GM12878 (cell line): ENCODE measurements around the gene PPP2R5C. TPM values are rescaled to one million over a fixed set of nuclear protein-coding genes. Genes with fewer than 3 reads are reported as not detected.
A peak's percentile ranks its signal among the peaks of the same experiment; 100 is the strongest.

Source experiments
- ATAC-seq: fragments of 200-7000 bp; cut with Tn5 transposase; 3 replicates; pipeline ENCODE4 v1.9.1; 2020; ENCODE audit warnings: mild to moderate bottlenecking, moderate library complexity
- BruUV-seq: library from RNA; stranded (reverse); fragments of 400-500 nt; replicated peaks from 2 replicates; lab custom pipeline; 2021; lab: Mats Ljungman, UMichigan
- CTCF ChIA-PET: fragments of 300-600 bp; sonication (Branson Sonifier 250); formaldehyde crosslinking; extraction: SDS; loops from one replicate; lab custom pipeline; 2021; ENCODE audit warnings: inconsistent platforms; lab: Yijun Ruan, JAX
- POLR2A ChIA-PET: fragments of 350-600 bp; formaldehyde crosslinking; extraction: SDS; loops from one replicate; lab custom pipeline; 2021; ENCODE audit warnings: inconsistent platforms; lab: Charles Lee
- RAD21 ChIA-PET: fragments of 300-600 bp; sonication (Branson Sonifier 250); formaldehyde crosslinking; loops from one replicate; lab custom pipeline; 2023; ENCODE audit warnings: antibody characterized with exemption; ENCODE audit not compliant: unreplicated experiment; lab: Charles Lee
- SMC1A ChIA-PET: fragments of 300-600 bp; sonication (Branson Sonifier 250); formaldehyde crosslinking; loops from one replicate; lab custom pipeline; 2023; ENCODE audit not compliant: unreplicated experiment, uncharacterized antibody; lab: Charles Lee
- DNase-seq: peaks from one replicate; pipeline ENCODE4 v3.0.0-alpha.2; 2011; ENCODE audit warnings: low read depth, low spot score
- FAIRE-seq: peaks from 3 replicates; lab custom pipeline; 2011; peaks lifted over from hg19 to GRCh38; lab: Jason Lieb, UNC
- H2AFZ ChIP-seq: 2 replicates; pipeline ENCODE4 v1.6.0; 2011; ENCODE audit warnings: low read depth, low read length, control low read depth; ENCODE audit not compliant: control insufficient read depth
- H3K27ac ChIP-seq: 2 replicates; pipeline ENCODE4 v1.5.1; 2011; ENCODE audit warnings: control low read depth; ENCODE audit not compliant: control insufficient read depth, insufficient read depth
- H3K27me3 ChIP-seq, 2 experiments: replicated peaks in 1 of 2; 2 replicates each; pipeline versions ENCODE4 v1.6.0 to v1.6.1; 2011; ENCODE audit warnings: low read length in 1 of 2; ENCODE audit not compliant: control insufficient read depth in 2 of 2, insufficient read depth in 2 of 2
- H3K36me3 ChIP-seq, 2 experiments: 2 replicates each; pipeline ENCODE4 v1.5.1; 2011; ENCODE audit warnings: low read length in 1 of 2; ENCODE audit not compliant: control insufficient read depth in 2 of 2, insufficient read depth in 2 of 2
- H3K4me1 ChIP-seq: 2 replicates; pipeline ENCODE4 v1.6.1; 2011; ENCODE audit warnings: mild to moderate bottlenecking, low read length, moderate library complexity, mixed read lengths; ENCODE audit not compliant: control insufficient read depth, insufficient read depth
- H3K4me2 ChIP-seq: 2 replicates; pipeline ENCODE4 v1.6.0; 2011; ENCODE audit warnings: control low read depth; ENCODE audit not compliant: control insufficient read depth, insufficient read depth
- H3K4me3 ChIP-seq: fragments of 200-600 bp; sonication (generic); 2 replicates; pipeline ENCODE4 v1.5.1; 2016
- H3K79me2 ChIP-seq: 2 replicates; pipeline ENCODE4 v1.6.0; 2011; ENCODE audit warnings: low read length; ENCODE audit not compliant: control insufficient read depth, insufficient read depth
- H3K9ac ChIP-seq: 2 replicates; pipeline ENCODE4 v1.8.0; 2011; ENCODE audit warnings: low read length, control low read depth, mixed read lengths; ENCODE audit not compliant: control insufficient read depth, insufficient read depth
- H3K9me3 ChIP-seq: replicated peaks from 3 replicates; pipeline ENCODE4 v1.5.1; 2011; ENCODE audit warnings: mild to moderate bottlenecking, low read length; ENCODE audit not compliant: control insufficient read depth, insufficient read depth
- H4K20me1 ChIP-seq: 2 replicates; pipeline ENCODE4 v1.6.0; 2011; ENCODE audit not compliant: control insufficient read depth, insufficient read depth
- BMI1 ChIP-seq: fragments of 450-650 bp; IDR thresholded peaks from 2 replicates; pipeline ENCODE4 v1.6.1; 2016; ENCODE audit warnings: mild to moderate bottlenecking, moderate library complexity, borderline replicate concordance
- CBX5 ChIP-seq: sonication (generic); IDR thresholded peaks from 2 replicates; pipeline ENCODE4 v1.6.1; 2016; ENCODE audit warnings: low read depth, moderate library complexity, mild to moderate bottlenecking, inconsistent platforms
- NBN ChIP-seq: fragments of 450-650 bp; IDR thresholded peaks from 2 replicates; pipeline ENCODE4 v1.6.1; 2016
- NFIC ChIP-seq: IDR thresholded peaks from 2 replicates; pipeline ENCODE4 v1.6.1; 2012; ENCODE audit warnings: low read depth, mild to moderate bottlenecking, inconsistent platforms, low read length, moderate library complexity
- ZBTB40 ChIP-seq: fragments of 450-650 bp; IDR thresholded peaks from 2 replicates; pipeline ENCODE4 v1.6.1; 2016; ENCODE audit warnings: mild to moderate bottlenecking, moderate library complexity, borderline replicate concordance
- WGBS: methylation state at CpG from one replicate; pipeline ENCODE4 v1.1.6; 2016; ENCODE audit warnings: low lambda C conversion rate; ENCODE audit not compliant: insufficient replicate concordance, insufficient coverage; ENCODE audit errors: missing lambda C conversion rate; 5-methylcytosine and 5-hydroxymethylcytosine counted together
- in situ Hi-C: fragments of 300-500 bp; cut with MboI; formaldehyde crosslinking; loops from 9 replicates; pipeline ENCODE4 v1.14.3; 2018; ENCODE audit warnings: mixed read lengths
- intact Hi-C: fragments of 100-400 bp; cut with micrococcal nuclease; formaldehyde crosslinking; loops from one replicate; pipeline ENCODE4 v1.14.2; 2022; ENCODE audit not compliant: unreplicated experiment
- polyA plus RNA-seq, 11 experiments: library from polyadenylated mRNA; depleted of rRNA in 4 of 11; unstranded in 6 of 11; stranded (reverse) in 5 of 11; fragments of >200 nt; fragmentation: Nextera tagmentation in 4 of 11; fragmentation: Illumina TruSeq in 1 of 11; extraction: Ambion mirVana in 4 of 11; extraction: Trizol in 1 of 11; gene quantifications; 1 replicate in 1 of 11; 2 replicates in 10 of 11; pipeline versions ENCODE4 v1.2.1 to v1.2.3, GENCODE V29; 2011 to 2016; ENCODE audit warnings: inconsistent platforms in 2 of 11, missing spikeins in 2 of 11, low read depth in 1 of 11
- total RNA-seq, 4 experiments: library from RNA; depleted of rRNA in 3 of 4; stranded (reverse); fragments of >200 nt in 3 of 4; fragmentation: Illumina TruSeq in 1 of 4; extraction: Trizol in 1 of 4; gene quantifications; 2 replicates each; pipeline versions ENCODE4 v1.2.1 to v1.2.3, GENCODE V29; 2013 to 2021
- TF ChIP-seq, protein P1 (sequence below): fragments of 450-650 bp; IDR thresholded peaks from 2 replicates; pipeline ENCODE4 v1.6.1; 2016; ENCODE audit warnings: mild to moderate bottlenecking
- TF ChIP-seq, protein P2 (sequence below): fragments of 450-650 bp; IDR thresholded peaks from 2 replicates; pipeline ENCODE4 v1.6.1; 2018; ENCODE audit warnings: borderline replicate concordance, mild to moderate bottlenecking; ENCODE audit not compliant: partially characterized antibody

Gene PPP2R5C
- total and polyA plus RNA-seq, 10 of the 15 experiments (the other 5 are each of a cell fraction or from before 2014, with no cell fraction given), result 106 to 199 (median 144) TPM

DNA sequence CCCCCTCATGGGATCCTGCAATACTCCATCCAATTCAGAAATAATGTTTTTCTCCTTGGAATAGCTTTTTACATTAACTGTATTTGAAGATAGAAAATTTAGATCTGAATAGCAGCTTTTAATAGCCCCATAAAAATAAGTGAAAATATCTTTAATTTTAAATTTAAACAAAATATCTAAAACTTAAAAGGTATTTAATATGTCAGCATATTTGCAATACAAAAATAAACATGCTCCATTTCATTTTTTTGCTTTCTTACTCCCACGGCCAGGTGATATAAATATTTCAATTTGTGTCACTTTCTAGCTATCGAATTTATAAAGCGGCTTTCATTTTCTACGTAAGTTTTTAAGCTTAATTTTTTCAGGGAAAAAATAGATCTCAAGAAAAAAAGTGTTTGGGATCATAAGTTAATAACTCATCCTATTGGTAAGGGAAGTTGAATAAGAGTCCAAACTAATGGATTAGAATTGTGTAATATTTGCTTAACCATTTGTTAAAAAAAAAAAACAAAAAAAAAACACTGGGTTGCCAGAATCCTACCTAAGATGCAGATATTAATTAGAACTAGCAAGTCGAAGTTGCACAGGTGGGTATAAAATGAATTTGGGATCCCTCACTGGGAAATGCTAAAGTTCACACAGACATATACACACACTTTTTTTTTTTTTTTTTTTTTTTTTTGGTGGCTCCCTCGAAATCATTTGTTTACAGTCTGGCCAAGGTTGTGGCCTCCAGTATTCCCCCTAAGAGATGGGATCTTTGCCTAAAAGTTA lies 47.6 kb downstream of the PPP2R5C start:
- H3K27me3 ChIP-seq, result no peaks in the 10 kb centered on the region
- TF ChIP-seq CBX5 (no peak), NBN (no peak), BMI1 (0 out of 2 replicates have a peak, but pooled peaks have one; percentile 15), ZBTB40 (peak; percentile 54; the same call in 1 of the 2 replicates), NFIC (0 out of 2 replicates have a peak, but pooled peaks have one; percentile 12)
- TF ChIP-seq, protein P1, sequence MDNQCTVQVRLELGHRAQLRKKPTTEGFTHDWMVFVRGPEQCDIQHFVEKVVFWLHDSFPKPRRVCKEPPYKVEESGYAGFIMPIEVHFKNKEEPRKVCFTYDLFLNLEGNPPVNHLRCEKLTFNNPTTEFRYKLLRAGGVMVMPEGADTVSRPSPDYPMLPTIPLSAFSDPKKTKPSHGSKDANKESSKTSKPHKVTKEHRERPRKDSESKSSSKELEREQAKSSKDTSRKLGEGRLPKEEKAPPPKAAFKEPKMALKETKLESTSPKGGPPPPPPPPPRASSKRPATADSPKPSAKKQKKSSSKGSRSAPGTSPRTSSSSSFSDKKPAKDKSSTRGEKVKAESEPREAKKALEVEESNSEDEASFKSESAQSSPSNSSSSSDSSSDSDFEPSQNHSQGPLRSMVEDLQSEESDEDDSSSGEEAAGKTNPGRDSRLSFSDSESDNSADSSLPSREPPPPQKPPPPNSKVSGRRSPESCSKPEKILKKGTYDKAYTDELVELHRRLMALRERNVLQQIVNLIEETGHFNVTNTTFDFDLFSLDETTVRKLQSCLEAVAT, result peak; percentile 98
- TF ChIP-seq, protein P2, sequence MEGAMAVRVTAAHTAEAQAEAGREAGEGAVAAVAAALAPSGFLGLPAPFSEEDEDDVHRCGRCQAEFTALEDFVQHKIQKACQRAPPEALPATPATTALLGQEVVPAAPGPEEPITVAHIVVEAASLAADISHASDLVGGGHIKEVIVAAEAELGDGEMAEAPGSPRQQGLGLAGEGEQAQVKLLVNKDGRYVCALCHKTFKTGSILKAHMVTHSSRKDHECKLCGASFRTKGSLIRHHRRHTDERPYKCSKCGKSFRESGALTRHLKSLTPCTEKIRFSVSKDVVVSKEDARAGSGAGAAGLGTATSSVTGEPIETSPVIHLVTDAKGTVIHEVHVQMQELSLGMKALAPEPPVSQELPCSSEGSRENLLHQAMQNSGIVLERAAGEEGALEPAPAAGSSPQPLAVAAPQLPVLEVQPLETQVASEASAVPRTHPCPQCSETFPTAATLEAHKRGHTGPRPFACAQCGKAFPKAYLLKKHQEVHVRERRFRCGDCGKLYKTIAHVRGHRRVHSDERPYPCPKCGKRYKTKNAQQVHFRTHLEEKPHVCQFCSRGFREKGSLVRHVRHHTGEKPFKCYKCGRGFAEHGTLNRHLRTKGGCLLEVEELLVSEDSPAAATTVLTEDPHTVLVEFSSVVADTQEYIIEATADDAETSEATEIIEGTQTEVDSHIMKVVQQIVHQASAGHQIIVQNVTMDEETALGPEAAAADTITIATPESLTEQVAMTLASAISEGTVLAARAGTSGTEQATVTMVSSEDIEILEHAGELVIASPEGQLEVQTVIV, result peak; percentile 30
- peak overlapping the region; percentile 93 for H3K4me3 ChIP-seq
- FAIRE-seq (no peak), DNase-seq (no peak), ATAC-seq (no peak)
- H3K79me2 ChIP-seq, result peaks cover 40% of the 10 kb centered on the region
- ChIA-PET RAD21 (interaction anchor here (0.7 to 8.8 kb wide), 19 partner anchors 10 to 144 kb away, joined by 3 to 111 read pairs (median 5); no protein-coding TSS in a partner anchor), POLR2A (interaction anchor here (0.6 to 10.3 kb wide), 27 partner anchors 10 to 1525 kb away, joined by 3 to 176 read pairs (median 5); partner anchors contain the start of genes EIF5 and MOK), SMC1A (interaction anchor here (0.6 to 4.9 kb wide), 25 partner anchors 9 to 520 kb away, joined by 3 to 98 read pairs (median 4); no protein-coding TSS in a partner anchor), CTCF (interaction anchor here (0.6 to 4.8 kb wide), 12 partner anchors 7 to 158 kb away, joined by 3 to 35 read pairs (median 5); no protein-coding TSS in a partner anchor)
- no peaks in the 10 kb centered on the region for H4K20me1 ChIP-seq
- no peaks in the 10 kb centered on the region for H3K9me3 ChIP-seq
- in situ Hi-C loops (no loop called here), intact Hi-C loops (no loop called here)
- peak overlapping the region; percentile 77 for H2AFZ ChIP-seq
- H3K36me3 ChIP-seq, result no peaks in the 10 kb centered on the region
- H3K4me1 ChIP-seq, result peaks cover 16% of the 10 kb centered on the region
- peak overlapping the region; percentile 71 for H3K4me2 ChIP-seq
- H3K27ac ChIP-seq, result peak overlapping the region; percentile 100
- WGBS, result 0% methylated on average over 5 of the region's 6 CpGs
- BruUV-seq, result no TSS peak
- peak overlapping the region; percentile 99 for H3K9ac ChIP-seq
